ENCODE data around the gene HSFX2. TPM values are rescaled to one million over a fixed set of nuclear protein-coding genes. Genes with fewer than 3 reads are reported as not detected.

HSFX2 gene
- not detected in 2 replicates for total RNA-seq (2014; rRNA removed; shearing (Covaris generic))

GRCh38 chrX:149595214-149595613, at the start of gene HSFX2:
HSFX2 (minus strand) TSS chrX:149595314; CDS start chrX:149594700, 614 bp downstream.

GRCh38 chrX:149631234-149632165, 36.4 kb upstream of the HSFX2 start, which contains the start of gene TMEM185A:
TMEM185A (minus strand) TSS chrX:149631792; CDS start chrX:149631580, 212 bp downstream.

GRCh38 chrX:149587359-149587758, 7.8 kb downstream of the HSFX2 start, which contains the start of gene MAGEA9B:
MAGEA9B (minus strand) TSS chrX:149587459; CDS start chrX:149583179, 4,280 bp downstream.

GRCh38 chrX:149549701-149550100, 45.4 kb downstream of the HSFX2 start, which contains the start of gene HSFX3:
HSFX3 (minus strand) TSS chrX:149549924; CDS start chrX:149549852, 72 bp downstream.

Other genes with a start within 250 kb of the HSFX2 start
- gene IDS, start 90.0 kb downstream of the HSFX2 start, total RNA-seq (2014; rRNA removed; shearing (Covaris generic)), result 20.6 and 23.0 TPM in 2 replicates
- gene EOLA1, start 54.3 kb downstream of the HSFX2 start, total RNA-seq (2014; rRNA removed; shearing (Covaris generic)), result 11.5 and 17.2 TPM in 2 replicates
- not detected in 2 replicates for gene HSFX3, start 45.4 kb downstream of the HSFX2 start, total RNA-seq (2014; rRNA removed; shearing (Covaris generic))
- gene MAGEA9B, start 7.9 kb downstream of the HSFX2 start, total RNA-seq (2014; rRNA removed; shearing (Covaris generic)), result not detected in 2 replicates
- 6.5 and 8.3 TPM in 2 replicates for gene TMEM185A, start 36.5 kb upstream of the HSFX2 start, total RNA-seq (2014; rRNA removed; shearing (Covaris generic))
- gene MAGEA11, start 116.7 kb upstream of the HSFX2 start, total RNA-seq (2014; rRNA removed; shearing (Covaris generic)), result 34.9 and 38.3 TPM in 2 replicates
- gene HSFX1, start 178.8 kb upstream of the HSFX2 start, total RNA-seq (2014; rRNA removed; shearing (Covaris generic)), result 0.11 and 0.29 TPM in 2 replicates
- gene MAGEA9, start 186.6 kb upstream of the HSFX2 start, total RNA-seq (2014; rRNA removed; shearing (Covaris generic)), result not detected in 2 replicates